GM10847 (cell line): Measurements from ENCODE around the gene MRPS18A.

ENCODE experiments used
- POLR2A ChIP-seq: IDR thresholded peaks from 2 replicates; pipeline ENCODE4 v1.6.1; 2011; ENCODE audit not compliant: insufficient read length; ENCODE audit errors: extremely low read depth

The MRPS18A gene

GRCh38 chr6:43670623-43670986 is 17.0 kb downstream of the MRPS18A start:
- no peak for TF ChIP-seq POLR2A

- TF ChIP-seq POLR2A: no peak
Measured at GRCh38 chr6:43669922-43670622, 17.5 kb downstream of the MRPS18A start.

GRCh38 chr6:43669050-43669921 is 18.3 kb downstream of the MRPS18A start:
- TF ChIP-seq POLR2A: no peak

- TF ChIP-seq POLR2A: no peak
Measured at GRCh38 chr6:43668151-43669028, 19.2 kb downstream of the MRPS18A start.

- no peak for TF ChIP-seq POLR2A
Measured at GRCh38 chr6:43667245-43668150, 20.1 kb downstream of the MRPS18A start.

- TF ChIP-seq POLR2A: no peak
Measured at GRCh38 chr6:43666196-43666920, 21.2 kb downstream of the MRPS18A start.

GRCh38 chr6:43665376-43665775 is 22.2 kb downstream of the MRPS18A start:
- no peak for TF ChIP-seq POLR2A

GRCh38 chr6:43658161-43658560 is 29.4 kb downstream of the MRPS18A start:
- no peak for TF ChIP-seq POLR2A

- TF ChIP-seq POLR2A: no peak
Measured at GRCh38 chr6:43657221-43657802, 30.3 kb downstream of the MRPS18A start.

- no peak for TF ChIP-seq POLR2A
Measured at GRCh38 chr6:43648248-43648647, 39.3 kb downstream of the MRPS18A start.

- no peak for TF ChIP-seq POLR2A
Measured at GRCh38 chr6:43647613-43648012, 40.0 kb downstream of the MRPS18A start.

- TF ChIP-seq POLR2A: no peak
Measured at GRCh38 chr6:43645613-43645964, 42.0 kb downstream of the MRPS18A start.

GRCh38 chr6:43644940-43645612 is 42.5 kb downstream of the MRPS18A start, which contains the start of gene RSPH9:
Gene RSPH9 (plus strand): TSS chr6:43645036. CDS start chr6:43645099, 63 bp downstream.
- TF ChIP-seq POLR2A: no peak
